Dedifferentiated amniotic fluid mesenchymal stem cell (primary cell): ENCODE measurements around the gene DET1.
"Not testable (repeated sequence)": the region's sequence is repeated elsewhere in the genome, so short reads cannot be mapped to it uniquely, and the experiment has no call there.

Experiments used
- DNase-seq: peaks from one replicate; pipeline ENCODE4 v3.0.0-alpha.2; 2016; ENCODE audit errors: extremely low spot score

Gene DET1

DNA sequence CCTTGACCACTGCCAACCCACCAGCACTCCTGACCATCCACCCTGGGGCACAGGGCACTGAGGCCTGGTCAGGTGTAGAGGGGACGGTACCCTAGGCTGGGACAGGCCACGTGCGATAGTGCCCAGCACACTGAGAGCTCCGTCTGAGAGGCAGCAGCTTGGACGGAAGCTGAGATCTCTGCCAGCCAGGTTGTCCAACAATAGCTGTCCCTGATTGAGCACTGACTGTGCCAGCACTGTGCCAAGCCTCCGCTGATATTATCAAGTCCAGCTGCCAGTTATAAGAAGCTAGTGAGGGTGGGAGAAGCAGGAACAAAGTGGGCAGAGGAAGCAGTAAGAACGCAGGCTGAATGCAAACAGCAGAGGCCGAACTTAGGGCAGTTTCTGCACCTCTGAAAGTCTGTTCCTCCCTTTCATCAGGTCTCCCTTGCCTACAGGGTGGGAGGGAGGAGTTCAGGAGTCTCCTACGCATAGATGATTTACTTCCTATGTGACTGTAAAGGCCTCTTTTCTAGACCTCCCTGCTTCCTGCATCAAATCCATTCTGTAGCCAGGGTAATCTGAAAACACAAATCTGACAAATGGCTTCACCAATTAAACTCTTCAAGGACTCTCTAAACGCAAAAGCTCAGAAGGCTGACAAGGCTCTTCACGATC is 49.2 kb downstream of the DET1 start:
- DNase-seq = no peak

DNA sequence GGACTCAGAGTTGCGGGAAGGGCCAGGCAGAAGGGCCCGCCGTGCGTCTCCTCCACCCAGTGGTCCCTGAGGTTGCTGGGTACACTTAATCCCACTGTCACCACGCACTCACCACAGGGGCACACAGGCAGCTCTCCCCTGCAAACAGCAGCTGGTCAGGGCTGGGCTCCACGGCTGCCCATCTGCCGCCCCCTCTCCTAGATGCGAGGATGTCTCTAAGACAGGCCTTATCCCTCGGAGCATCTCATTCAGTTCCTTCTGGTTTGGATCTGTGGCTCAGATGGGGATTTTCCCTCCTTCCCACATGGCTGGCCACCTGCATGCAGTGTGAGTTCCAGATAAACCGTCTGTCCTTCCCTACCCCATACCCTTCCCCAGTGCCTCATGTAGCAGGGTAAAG is 52.6 kb downstream of the DET1 start:
- DNase-seq = no peak

- no peak for DNase-seq
Observed at GRCh38 chr15:88491158-88491557, 55.3 kb downstream of the DET1 start.

- no peak for DNase-seq
Observed at GRCh38 chr15:88490036-88490435, 56.4 kb downstream of the DET1 start.

DNA sequence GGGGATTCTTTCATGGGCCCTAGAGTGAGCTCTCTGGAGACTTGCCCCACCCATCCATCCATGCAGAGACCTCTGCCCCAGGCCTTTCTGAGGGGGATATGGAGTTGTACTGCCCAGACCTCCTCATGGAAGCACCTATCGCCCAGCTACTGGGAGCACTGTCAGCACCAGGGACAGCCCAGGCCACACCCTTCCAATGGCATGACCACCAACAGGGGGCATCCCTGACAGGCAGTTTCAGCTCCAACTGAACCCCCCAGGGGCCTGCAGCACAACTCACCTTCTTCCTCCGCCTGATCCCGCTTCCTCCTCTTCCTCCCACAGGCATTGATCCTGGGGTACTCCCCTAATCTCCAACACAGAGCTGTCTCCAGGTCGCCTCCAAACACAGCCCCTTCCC is 57.2 kb downstream of the DET1 start:
- no peak for DNase-seq

- DNase-seq = no peak
Observed at GRCh38 chr15:88487796-88488523, 58.5 kb downstream of the DET1 start.

GRCh38 chr15:88487178-88487795 is 59.2 kb downstream of the DET1 start:
- no peak for DNase-seq

DNA sequence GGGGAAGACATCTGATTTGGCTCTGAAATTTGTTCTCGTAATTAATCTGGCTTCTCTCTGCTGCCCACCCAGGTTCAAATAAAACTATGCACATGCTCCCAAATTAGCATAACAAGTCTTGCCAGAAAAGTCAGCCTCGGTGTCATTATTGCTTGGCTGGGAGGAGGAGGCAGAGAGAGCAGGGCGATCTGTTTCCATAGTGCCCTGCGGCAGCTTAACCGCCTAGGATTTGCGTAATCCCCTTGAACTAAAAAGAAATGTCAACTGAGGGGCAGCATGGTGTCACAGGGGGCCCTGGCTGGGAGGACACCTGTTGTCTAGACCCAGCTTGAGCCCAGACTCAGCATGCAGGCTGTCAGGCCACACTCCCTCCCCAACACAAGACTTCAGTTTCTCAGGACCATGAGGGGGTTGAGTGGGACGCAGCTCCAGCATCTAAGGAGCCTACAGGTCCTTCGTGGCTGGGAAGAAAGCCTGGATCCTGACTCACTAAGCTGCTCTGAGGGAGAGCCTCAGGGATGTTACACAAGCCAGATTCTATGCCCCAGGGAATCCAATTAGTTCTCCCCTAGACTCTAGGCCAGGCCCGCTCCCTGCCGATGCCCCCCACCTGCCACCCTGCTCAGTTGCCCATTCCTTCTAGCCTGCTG is 61.7 kb downstream of the DET1 start:
- DNase-seq = peak; percentile 68

DNA sequence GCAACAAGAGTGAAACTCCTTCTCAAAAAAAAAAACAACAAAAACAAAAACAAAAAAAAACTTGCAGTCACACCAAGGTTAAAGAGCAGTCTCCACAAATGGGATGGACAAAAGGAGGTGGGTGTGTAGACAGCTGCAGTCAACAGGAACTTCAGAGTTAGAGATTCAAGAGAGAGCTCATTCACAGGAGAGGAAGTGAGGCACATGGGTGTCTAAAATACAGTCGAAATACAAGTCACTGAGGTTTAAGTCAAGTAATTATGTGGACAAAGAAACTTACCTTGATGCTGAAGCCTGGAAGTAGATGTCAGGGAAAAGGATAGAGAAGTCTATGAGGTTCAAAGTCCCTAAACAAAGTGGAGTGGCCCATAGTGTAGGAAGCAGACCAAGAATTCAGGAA is 64.2 kb downstream of the DET1 start:
- DNase-seq = no peak

DNA sequence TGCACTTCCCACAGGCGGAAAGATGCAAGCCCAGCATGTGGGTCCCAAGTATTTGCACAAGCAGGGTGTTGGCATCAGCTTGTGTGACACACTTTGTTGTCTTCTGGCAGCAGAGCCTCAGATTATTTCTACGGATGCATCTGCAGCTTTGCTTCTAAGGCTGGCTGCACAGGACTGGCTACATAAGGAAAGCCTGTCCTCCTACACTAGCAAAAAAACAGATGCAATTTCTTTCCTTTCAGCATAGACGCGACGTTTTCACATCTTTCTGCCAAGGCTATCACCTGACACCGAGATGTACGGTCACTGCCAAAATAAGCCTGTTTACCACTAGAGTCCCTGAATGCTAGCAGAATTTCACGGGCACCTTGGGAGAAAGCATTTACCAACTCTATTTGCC is 65.5 kb downstream of the DET1 start:
- no peak for DNase-seq

DNA sequence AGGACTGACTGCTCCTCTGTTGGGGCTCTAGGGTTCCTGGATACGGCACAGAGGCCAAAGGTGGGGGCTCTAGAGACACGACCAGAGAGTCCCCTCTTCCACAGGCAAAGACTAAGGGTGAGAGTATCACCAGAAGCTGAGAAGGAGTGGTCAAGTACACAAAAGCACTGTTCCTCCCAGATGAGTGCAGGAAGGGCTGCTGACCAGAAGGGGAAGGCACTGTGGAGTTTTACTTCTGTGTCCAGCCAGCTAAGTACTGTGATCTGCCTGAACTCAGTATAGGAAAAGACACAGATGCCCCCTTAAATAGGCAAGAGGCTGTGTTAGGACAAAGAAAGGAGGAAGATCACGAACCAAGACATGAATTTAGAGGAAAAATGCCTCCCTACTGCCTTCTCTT is 67.3 kb downstream of the DET1 start:
- no peak for DNase-seq

GRCh38 chr15:88477904-88478303 is 68.6 kb downstream of the DET1 start:
- no peak for DNase-seq

- no peak for DNase-seq
Observed at GRCh38 chr15:88477126-88477525, 69.4 kb downstream of the DET1 start.

- peak; percentile 27 for DNase-seq
Observed at GRCh38 chr15:88476635-88477060, 69.8 kb downstream of the DET1 start.

- DNase-seq = not testable (repeated sequence)
Observed at GRCh38 chr15:88473661-88474293, 72.7 kb downstream of the DET1 start.

- no peak for DNase-seq
Observed at GRCh38 chr15:88472225-88472624, 74.3 kb downstream of the DET1 start.

DNA sequence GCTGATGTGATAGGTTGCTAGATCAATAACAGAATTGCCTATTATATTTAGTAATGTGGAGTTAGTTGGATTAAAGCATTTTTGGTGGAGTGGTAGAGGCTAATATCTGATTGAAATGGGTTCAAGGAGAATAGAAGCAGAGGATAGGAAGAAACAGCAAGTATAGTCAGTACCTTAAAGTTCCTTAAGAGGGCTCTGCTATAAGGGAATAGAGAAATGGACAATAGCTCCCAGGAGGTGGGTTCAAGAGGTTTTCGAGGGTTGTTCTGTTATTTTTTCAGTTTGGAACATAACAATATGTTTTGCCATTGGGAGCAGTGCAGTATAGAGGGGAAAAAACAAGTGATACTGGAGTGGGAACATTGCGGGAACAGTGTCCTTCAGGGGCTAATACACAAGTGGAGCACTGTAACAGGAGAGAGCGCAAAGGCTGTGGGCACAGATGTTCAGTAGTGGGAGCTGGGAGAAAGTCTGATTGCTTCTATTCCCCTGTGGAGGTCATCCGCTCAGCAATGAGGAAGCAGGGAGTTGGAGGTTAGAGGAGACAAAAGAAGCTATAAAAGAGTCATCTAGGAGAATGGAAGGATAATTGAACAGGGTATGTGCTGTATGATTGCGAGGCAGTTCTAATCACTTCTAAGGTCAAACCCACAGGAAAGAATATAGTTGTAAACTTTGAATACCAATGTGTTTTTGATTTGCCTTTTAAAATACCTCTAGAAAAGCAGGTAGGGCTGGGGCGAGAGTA is 75.7 kb downstream of the DET1 start:
- DNase-seq = no peak

DNA sequence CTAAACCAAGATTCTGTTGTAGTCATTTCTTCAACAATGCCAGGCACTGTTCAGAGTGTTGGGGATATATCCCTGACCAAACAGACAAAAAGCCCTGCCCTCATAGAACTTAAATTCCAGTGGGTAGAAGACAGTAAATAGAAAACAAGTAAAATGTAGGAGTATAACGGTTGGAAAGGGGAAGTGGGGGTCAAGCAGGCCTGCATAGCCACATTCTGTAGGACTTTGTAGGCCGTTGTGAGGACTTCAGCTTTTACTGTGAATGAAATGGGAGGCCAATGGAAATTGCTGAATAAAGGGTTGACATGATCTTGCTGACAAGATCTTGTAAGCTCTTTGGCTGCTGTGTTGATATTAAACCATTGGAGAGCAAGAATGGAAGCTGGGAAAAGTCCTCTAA is 77.2 kb downstream of the DET1 start:
- DNase-seq = no peak

GRCh38 chr15:88468721-88469120 is 77.8 kb downstream of the DET1 start:
- DNase-seq = not testable (repeated sequence)

DNA sequence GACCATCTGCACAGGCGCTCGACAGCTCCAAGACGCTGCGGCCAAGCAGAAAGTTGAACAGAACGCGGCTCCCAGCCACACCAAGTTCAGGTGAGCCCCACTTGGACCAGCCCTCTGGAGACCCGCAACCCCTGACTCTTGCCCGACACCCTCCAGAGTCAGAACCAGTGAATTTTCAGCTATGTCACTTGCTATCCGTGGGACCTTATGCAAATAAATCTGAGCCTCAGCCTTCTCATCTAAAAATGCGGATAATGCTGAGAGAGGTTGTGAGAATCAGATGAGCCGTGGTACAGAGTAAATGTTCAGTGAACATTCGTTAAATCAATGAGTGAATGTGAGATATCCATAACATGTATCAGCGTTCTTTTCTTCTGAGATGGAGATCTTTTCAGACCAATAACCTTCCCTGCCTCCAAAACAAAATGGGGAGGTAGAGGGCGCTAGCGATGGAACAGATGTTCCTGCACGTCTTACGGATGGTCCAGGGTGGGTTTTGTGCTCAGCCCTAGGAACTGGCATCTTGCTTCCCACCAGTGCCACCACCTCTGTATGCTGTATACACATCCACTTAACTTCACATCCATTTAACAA is 78.4 kb downstream of the DET1 start:
- no peak for DNase-seq
